Type B pancreatic cell (in vitro differentiated cells): ENCODE data around the gene RAP1GAP2. TPM values are rescaled to one million over a fixed set of nuclear protein-coding genes. Genes with fewer than 3 reads are reported as not detected.

Source experiments
- DNase-seq: peaks from one replicate; pipeline ENCODE4 v3.0.0; 2021; ENCODE audit warnings: mixed read lengths; ENCODE audit not compliant: unreplicated experiment; ENCODE audit errors: extremely low spot score
- H3K27ac Mint-ChIP-seq: 2 replicates; pipeline ENCODE4 v1.8.0; 2021; ENCODE audit warnings: mild to moderate bottlenecking, mixed read lengths
- H3K27me3 Mint-ChIP-seq: 2 replicates; pipeline ENCODE4 v1.8.0; 2021; ENCODE audit warnings: mixed read lengths
- H3K36me3 Mint-ChIP-seq: 2 replicates; pipeline ENCODE4 v1.8.0; 2021; ENCODE audit warnings: mixed read lengths
- H3K4me1 Mint-ChIP-seq: one replicate; pipeline ENCODE4 v1.8.0; 2021; ENCODE audit warnings: mixed read lengths; ENCODE audit not compliant: unreplicated experiment
- H3K4me3 Mint-ChIP-seq: 2 replicates; pipeline ENCODE4 v1.8.0; 2021; ENCODE audit warnings: mild to moderate bottlenecking, mixed read lengths
- H3K9me3 Mint-ChIP-seq: 2 replicates; pipeline ENCODE4 v1.8.0; 2021; ENCODE audit warnings: mixed read lengths
- total RNA-seq: library from RNA; stranded (reverse); gene quantifications from 2 replicates; pipeline ENCODE4 v1.2.1, GENCODE V29; 2021; ENCODE audit warnings: low replicate concordance
- TF ChIP-seq, protein P1 (sequence below): fragments of 200-600 bp; sonication (generic); conservative IDR thresholded peaks from 2 replicates; pipeline ENCODE4 v1.5.0; 2021; ENCODE audit warnings: antibody characterized with exemption, mild to moderate bottlenecking

Gene RAP1GAP2
- total RNA-seq, 1 donor from 2014 or later, result 49.7 TPM

DNA sequence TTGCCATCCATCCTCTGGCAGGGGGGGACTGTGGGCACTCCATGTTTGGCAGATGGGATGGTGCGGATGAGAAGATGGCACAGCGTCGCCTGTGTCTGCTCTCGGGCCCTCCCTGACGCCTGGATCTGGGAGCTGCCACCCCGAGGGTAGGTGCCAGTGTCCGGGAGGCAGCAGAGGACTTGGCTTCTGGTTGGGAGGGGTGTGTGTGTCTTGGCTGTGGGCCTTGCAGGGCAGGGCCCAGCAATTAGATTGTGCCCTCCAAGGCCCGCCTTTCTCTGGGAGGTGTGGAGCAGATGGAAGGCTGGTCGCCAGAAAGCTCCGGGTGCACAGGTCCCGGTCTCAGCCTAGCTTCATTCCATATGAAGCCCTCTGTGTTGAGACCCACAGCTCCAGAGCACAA lies 1.4 kb downstream of the RAP1GAP2 start:
- H3K4me1 Mint-ChIP-seq, result peaks cover 3% of the 10 kb centered on the region
- TF ChIP-seq, protein P1, sequence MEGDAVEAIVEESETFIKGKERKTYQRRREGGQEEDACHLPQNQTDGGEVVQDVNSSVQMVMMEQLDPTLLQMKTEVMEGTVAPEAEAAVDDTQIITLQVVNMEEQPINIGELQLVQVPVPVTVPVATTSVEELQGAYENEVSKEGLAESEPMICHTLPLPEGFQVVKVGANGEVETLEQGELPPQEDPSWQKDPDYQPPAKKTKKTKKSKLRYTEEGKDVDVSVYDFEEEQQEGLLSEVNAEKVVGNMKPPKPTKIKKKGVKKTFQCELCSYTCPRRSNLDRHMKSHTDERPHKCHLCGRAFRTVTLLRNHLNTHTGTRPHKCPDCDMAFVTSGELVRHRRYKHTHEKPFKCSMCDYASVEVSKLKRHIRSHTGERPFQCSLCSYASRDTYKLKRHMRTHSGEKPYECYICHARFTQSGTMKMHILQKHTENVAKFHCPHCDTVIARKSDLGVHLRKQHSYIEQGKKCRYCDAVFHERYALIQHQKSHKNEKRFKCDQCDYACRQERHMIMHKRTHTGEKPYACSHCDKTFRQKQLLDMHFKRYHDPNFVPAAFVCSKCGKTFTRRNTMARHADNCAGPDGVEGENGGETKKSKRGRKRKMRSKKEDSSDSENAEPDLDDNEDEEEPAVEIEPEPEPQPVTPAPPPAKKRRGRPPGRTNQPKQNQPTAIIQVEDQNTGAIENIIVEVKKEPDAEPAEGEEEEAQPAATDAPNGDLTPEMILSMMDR, result no peak
- H3K4me3 Mint-ChIP-seq, result no peak overlapping the region
- H3K27me3 Mint-ChIP-seq, result peaks cover 17% of the 10 kb centered on the region
- no peak overlapping the region for H3K27ac Mint-ChIP-seq
- no peaks in the 10 kb centered on the region for H3K9me3 Mint-ChIP-seq
- no peak for DNase-seq
- no peaks in the 10 kb centered on the region for H3K36me3 Mint-ChIP-seq

GRCh38 chr17:2798188-2798587 lies 1.9 kb downstream of the RAP1GAP2 start:
- no peak for DNase-seq
- no peaks in the 10 kb centered on the region for H3K36me3 Mint-ChIP-seq
- peaks cover 3% of the 10 kb centered on the region for H3K4me1 Mint-ChIP-seq
- H3K9me3 Mint-ChIP-seq, result no peaks in the 10 kb centered on the region
- no peak overlapping the region for H3K4me3 Mint-ChIP-seq
- H3K27me3 Mint-ChIP-seq, result peaks cover 17% of the 10 kb centered on the region
- no peak overlapping the region for H3K27ac Mint-ChIP-seq
- TF ChIP-seq, protein P1, result no peak

GRCh38 chr17:2798678-2799077 lies 2.4 kb downstream of the RAP1GAP2 start:
- TF ChIP-seq, protein P1, result no peak
- Mint-ChIP-seq H3K4me1 (peaks cover 3% of the 10 kb centered on the region), H3K4me3 (no peak overlapping the region), H3K27ac (no peak overlapping the region), H3K9me3 (no peaks in the 10 kb centered on the region), H3K36me3 (no peaks in the 10 kb centered on the region), H3K27me3 (peaks cover 17% of the 10 kb centered on the region)
- DNase-seq, result no peak

DNA sequence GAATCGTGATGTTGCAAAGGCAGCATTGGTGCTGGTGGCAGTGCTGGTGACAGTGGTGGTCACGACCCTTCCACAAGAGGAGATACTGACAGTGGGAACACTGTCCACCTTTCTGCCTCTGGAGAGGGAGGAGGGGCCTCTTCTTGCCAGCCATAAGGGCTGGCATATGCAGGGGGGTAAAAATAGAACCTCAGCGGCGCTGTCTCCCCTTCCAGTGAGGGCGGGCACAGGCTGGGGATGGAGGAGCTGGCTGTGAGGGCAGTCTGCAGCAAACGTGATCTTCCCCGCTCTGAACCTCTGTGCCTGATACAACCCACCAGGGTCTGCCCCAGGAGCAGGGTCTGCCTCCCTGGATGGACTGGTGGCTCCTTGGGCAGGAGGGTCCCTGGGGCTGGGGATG lies 3.4 kb downstream of the RAP1GAP2 start:
- H3K27me3 Mint-ChIP-seq, result peaks cover 17% of the 10 kb centered on the region
- no peaks in the 10 kb centered on the region for H3K9me3 Mint-ChIP-seq
- H3K27ac Mint-ChIP-seq, result no peak overlapping the region
- no peaks in the 10 kb centered on the region for H3K36me3 Mint-ChIP-seq
- TF ChIP-seq, protein P1, result no peak
- no peak overlapping the region for H3K4me3 Mint-ChIP-seq
- no peak for DNase-seq
- H3K4me1 Mint-ChIP-seq, result peaks cover 3% of the 10 kb centered on the region

GRCh38 chr17:2800367-2800766 lies 4.1 kb downstream of the RAP1GAP2 start:
- DNase-seq, result no peak
- Mint-ChIP-seq H3K9me3 (no peaks in the 10 kb centered on the region), H3K27ac (no peak overlapping the region), H3K4me3 (no peak overlapping the region), H3K4me1 (peaks cover 3% of the 10 kb centered on the region), H3K27me3 (peaks cover 17% of the 10 kb centered on the region), H3K36me3 (no peaks in the 10 kb centered on the region)
- TF ChIP-seq, protein P1, result no peak

GRCh38 chr17:2801841-2802240 lies 5.6 kb downstream of the RAP1GAP2 start:
- no peaks in the 10 kb centered on the region for H3K36me3 Mint-ChIP-seq
- TF ChIP-seq, protein P1, result no peak
- H3K27me3 Mint-ChIP-seq, result peaks cover 14% of the 10 kb centered on the region
- no peak overlapping the region for H3K4me3 Mint-ChIP-seq
- H3K4me1 Mint-ChIP-seq, result peaks cover 3% of the 10 kb centered on the region
- DNase-seq, result no peak
- H3K27ac Mint-ChIP-seq, result no peak overlapping the region
- no peaks in the 10 kb centered on the region for H3K9me3 Mint-ChIP-seq
